ENCODE data around the gene FOSB. TPM values are rescaled to one million over a fixed set of nuclear protein-coding genes. Genes with fewer than 3 reads are reported as not detected.

The FOSB gene
- total RNA-seq, 3 donors from 2014 or later = 29.8 to 109 (median 38.4) TPM

DNA sequence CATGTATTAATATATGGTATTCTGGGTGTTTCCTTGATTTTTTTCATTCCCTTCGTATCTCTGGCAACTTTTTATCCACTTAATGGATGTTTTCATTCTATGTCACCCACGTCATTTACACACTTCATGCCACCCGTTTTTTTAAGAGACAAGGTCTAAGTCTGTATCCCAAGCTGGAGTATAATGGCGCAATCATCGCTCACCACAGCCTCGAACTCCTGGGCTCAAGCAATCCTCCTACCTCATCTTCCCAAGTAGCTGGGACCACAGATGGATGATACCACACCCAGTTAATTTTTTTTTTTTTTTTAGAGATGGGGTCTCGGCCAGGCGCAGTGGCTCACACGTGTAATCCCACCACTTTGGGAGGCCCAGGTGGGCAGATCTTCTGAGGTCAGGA, 36.1 kb downstream of the FOSB start:
- no peak for DNase-seq (ENCODE audit: low spot score in 2 of 2)
- no peak overlapping the region for H3K27ac ChIP-seq
- H3K4me3 ChIP-seq = no peak overlapping the region
- TF ChIP-seq POLR2AphosphoS5 (IDR thresholded peaks at IDR 0.05) (no peak), POLR2A (IDR thresholded peaks at IDR 0.05) (no peak)
- TF ChIP-seq, protein P1, sequence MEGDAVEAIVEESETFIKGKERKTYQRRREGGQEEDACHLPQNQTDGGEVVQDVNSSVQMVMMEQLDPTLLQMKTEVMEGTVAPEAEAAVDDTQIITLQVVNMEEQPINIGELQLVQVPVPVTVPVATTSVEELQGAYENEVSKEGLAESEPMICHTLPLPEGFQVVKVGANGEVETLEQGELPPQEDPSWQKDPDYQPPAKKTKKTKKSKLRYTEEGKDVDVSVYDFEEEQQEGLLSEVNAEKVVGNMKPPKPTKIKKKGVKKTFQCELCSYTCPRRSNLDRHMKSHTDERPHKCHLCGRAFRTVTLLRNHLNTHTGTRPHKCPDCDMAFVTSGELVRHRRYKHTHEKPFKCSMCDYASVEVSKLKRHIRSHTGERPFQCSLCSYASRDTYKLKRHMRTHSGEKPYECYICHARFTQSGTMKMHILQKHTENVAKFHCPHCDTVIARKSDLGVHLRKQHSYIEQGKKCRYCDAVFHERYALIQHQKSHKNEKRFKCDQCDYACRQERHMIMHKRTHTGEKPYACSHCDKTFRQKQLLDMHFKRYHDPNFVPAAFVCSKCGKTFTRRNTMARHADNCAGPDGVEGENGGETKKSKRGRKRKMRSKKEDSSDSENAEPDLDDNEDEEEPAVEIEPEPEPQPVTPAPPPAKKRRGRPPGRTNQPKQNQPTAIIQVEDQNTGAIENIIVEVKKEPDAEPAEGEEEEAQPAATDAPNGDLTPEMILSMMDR (IDR thresholded peaks at IDR 0.05) = no peak
- H3K4me1 ChIP-seq = peaks cover 0 to 4% of the 10 kb centered on the region in 2 donors
- no peaks in the 10 kb centered on the region for H3K36me3 ChIP-seq
- no peaks in the 10 kb centered on the region for H3K9me3 ChIP-seq
- intact Hi-C loops (cut with DNase I; ENCODE audit: low total_unique reads) = no loop called here
- no peaks in the 10 kb centered on the region for H3K27me3 ChIP-seq

GRCh38 chr19:45505151-45505995, 37.6 kb downstream of the FOSB start:
- intact Hi-C loops (cut with DNase I; ENCODE audit: low total_unique reads) = no loop called here
- TF ChIP-seq, protein P1 (IDR thresholded peaks at IDR 0.05) = no peak
- TF ChIP-seq POLR2AphosphoS5 (IDR thresholded peaks at IDR 0.05) (no peak), POLR2A (IDR thresholded peaks at IDR 0.05) (no peak)
- H3K27ac ChIP-seq = peak overlapping the region in 1 of 2 donors; percentile 95
- no peaks in the 10 kb centered on the region for H3K36me3 ChIP-seq
- no peaks in the 10 kb centered on the region for H3K27me3 ChIP-seq
- H3K4me3 ChIP-seq = no peak overlapping the region
- DNase-seq (ENCODE audit: low spot score in 2 of 2) = no peak
- H3K4me1 ChIP-seq = peaks cover 0 to 4% of the 10 kb centered on the region in 2 donors
- H3K9me3 ChIP-seq = no peaks in the 10 kb centered on the region

DNA sequence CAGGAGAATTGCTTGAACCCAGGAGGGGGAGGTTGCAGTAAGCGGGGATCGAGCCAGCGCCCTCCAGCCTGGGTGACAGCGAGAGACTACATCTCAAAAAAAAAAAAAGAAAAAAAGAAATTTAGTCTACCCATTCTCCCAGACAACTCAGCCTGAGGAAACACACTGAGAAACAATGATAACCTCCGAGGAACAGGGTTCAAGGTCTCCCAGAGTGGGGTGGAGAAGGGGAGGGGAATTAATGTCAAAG, 38.1 kb downstream of the FOSB start:
- Histone ChIP-seq H3K4me3 (peak overlapping the region in 2 of 3 donors; percentile 65 to 97), H3K9me3 (no peaks in the 10 kb centered on the region), H3K27me3 (no peaks in the 10 kb centered on the region), H3K36me3 (no peaks in the 10 kb centered on the region), H3K27ac (peak overlapping the region; percentile 94 to 95), H3K4me1 (peaks cover 0 to 4% of the 10 kb centered on the region in 2 donors)
- TF ChIP-seq POLR2A (IDR thresholded peaks at IDR 0.05) (no peak), POLR2AphosphoS5 (IDR thresholded peaks at IDR 0.05) (no peak)
- TF ChIP-seq, protein P1 (IDR thresholded peaks at IDR 0.05) = no peak
- no peak for DNase-seq (ENCODE audit: low spot score in 2 of 2)
- intact Hi-C loops (cut with DNase I; ENCODE audit: low total_unique reads) = no loop called here

DNA sequence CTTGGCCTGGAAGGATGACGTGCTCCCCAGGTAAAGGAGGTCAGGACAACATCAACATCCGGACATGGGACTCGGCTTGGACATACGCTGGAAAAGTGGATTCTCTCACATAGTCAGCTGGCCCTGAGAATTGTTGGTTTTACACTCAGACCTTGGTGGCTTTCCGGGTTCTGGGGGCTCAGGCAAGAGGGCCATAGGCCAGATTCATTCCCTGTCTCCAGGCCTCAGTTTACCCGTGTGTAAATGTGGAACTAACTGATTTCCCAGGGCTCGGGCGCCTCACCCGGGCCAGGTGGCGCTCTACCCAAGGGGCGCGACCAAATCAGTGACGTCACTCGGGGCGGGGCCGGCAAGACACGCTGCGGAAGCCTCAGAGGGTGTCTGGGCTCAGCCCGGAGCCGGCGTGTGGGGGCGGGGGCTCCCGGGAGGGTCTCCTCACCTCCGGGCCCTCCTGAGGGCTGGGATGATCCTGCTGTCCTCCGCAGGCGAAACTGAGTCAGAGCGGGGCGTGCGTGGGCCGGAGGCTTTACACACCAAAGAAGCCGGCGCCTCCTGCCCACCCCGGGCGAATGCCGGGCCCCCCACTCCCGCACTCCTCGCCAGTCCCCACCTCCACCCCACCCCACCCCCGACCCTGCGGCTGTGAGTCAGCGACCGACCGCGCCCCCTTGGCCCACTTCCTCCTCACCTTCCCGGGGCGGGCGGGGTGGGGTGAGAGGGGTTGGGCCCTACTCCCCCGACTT, 38.6 kb downstream of the FOSB start:
- H3K4me3 ChIP-seq = peak overlapping the region; percentile 65 to 99 (median 97)
- TF ChIP-seq, protein P1 (IDR thresholded peaks at IDR 0.05) = peak in 2 of 3 donors; percentile 7 to 36
- TF ChIP-seq POLR2AphosphoS5 (IDR thresholded peaks at IDR 0.05) (peak in 2 of 3 donors; percentile 49 to 74), POLR2A (IDR thresholded peaks at IDR 0.05) (peak; percentile 65)
- H3K9me3 ChIP-seq = no peaks in the 10 kb centered on the region
- intact Hi-C loops (cut with DNase I; ENCODE audit: low total_unique reads) = no loop called here
- H3K27me3 ChIP-seq = no peaks in the 10 kb centered on the region
- peak overlapping the region; percentile 94 to 95 for H3K27ac ChIP-seq
- DNase-seq (ENCODE audit: low spot score in 2 of 2) = peak; percentile 91 to 97
- peaks cover 0 to 4% of the 10 kb centered on the region in 2 donors for H3K4me1 ChIP-seq
- no peaks in the 10 kb centered on the region for H3K36me3 ChIP-seq

Measured in breast epithelium (tissue), 4 donors.